Hepatocyte (in vitro differentiated cells): ENCODE data around the gene COTL1.

Experiments used
- EZH2 ChIP-seq: fragments of 200-600 bp; sonication (generic); IDR thresholded peaks from 2 replicates; pipeline ENCODE4 v1.6.1; 2016; ENCODE audit warnings: antibody characterized with exemption, mild to moderate bottlenecking, borderline replicate concordance
- EZH2phosphoT487 ChIP-seq: fragments of 200-600 bp; sonication (generic); IDR thresholded peaks from one replicate; pipeline ENCODE4 v1.6.1; 2018; ENCODE audit warnings: antibody characterized with exemption, mild to moderate bottlenecking, low read depth, moderate library complexity; ENCODE audit not compliant: unreplicated experiment, severe bottlenecking
- TF ChIP-seq, protein P1 (sequence below): fragments of 200-600 bp; sonication (generic); IDR thresholded peaks from 2 replicates; pipeline ENCODE4 v1.5.1; 2016; ENCODE audit warnings: antibody characterized with exemption, mild to moderate bottlenecking; ENCODE audit not compliant: poor library complexity

DNA sequence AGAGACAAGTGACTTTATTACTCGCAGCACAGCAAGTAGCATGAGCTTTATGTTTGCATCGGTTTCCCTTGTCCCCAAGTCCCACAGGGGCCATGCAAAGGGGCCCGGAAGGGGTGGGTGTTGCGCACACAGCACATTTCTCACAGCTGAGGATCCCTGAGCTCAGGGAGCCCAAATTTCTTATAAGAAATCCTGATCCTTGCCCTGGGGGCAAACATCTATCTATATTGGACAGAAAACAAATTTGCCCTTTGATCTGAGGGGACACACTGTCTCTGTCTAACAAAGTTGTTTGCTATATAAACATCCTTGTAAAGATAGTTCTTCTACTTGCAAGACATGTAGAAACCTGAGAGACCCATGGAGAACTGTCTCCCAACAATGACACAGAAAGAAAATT lies 77.7 kb downstream of the COTL1 start:
- TF ChIP-seq, protein P1, sequence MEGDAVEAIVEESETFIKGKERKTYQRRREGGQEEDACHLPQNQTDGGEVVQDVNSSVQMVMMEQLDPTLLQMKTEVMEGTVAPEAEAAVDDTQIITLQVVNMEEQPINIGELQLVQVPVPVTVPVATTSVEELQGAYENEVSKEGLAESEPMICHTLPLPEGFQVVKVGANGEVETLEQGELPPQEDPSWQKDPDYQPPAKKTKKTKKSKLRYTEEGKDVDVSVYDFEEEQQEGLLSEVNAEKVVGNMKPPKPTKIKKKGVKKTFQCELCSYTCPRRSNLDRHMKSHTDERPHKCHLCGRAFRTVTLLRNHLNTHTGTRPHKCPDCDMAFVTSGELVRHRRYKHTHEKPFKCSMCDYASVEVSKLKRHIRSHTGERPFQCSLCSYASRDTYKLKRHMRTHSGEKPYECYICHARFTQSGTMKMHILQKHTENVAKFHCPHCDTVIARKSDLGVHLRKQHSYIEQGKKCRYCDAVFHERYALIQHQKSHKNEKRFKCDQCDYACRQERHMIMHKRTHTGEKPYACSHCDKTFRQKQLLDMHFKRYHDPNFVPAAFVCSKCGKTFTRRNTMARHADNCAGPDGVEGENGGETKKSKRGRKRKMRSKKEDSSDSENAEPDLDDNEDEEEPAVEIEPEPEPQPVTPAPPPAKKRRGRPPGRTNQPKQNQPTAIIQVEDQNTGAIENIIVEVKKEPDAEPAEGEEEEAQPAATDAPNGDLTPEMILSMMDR, result no peak
- TF ChIP-seq EZH2 (no peak), EZH2phosphoT487 (no peak)
